8988T (cell line): ENCODE measurements around the gene SLC9A7.

Source experiments
- DNase-seq: peaks from one replicate; pipeline ENCODE4 v3.0.0; 2011

SLC9A7 gene

GRCh38 chrX:46569621-46570020 lies 189.3 kb downstream of the SLC9A7 start:
- DNase-seq: no peak

GRCh38 chrX:46567388-46567787 lies 191.5 kb downstream of the SLC9A7 start:
- no peak for DNase-seq

GRCh38 chrX:46561824-46562657 lies 196.9 kb downstream of the SLC9A7 start:
- no peak for DNase-seq

GRCh38 chrX:46559062-46559461 lies 199.9 kb downstream of the SLC9A7 start:
- no peak for DNase-seq

GRCh38 chrX:46554942-46555341 lies 204.0 kb downstream of the SLC9A7 start:
- no peak for DNase-seq

GRCh38 chrX:46553935-46554334 lies 205.0 kb downstream of the SLC9A7 start:
- no peak for DNase-seq

- DNase-seq: no peak
Measured at GRCh38 chrX:46551494-46552128, 207.3 kb downstream of the SLC9A7 start.

- no peak for DNase-seq
Measured at GRCh38 chrX:46549914-46550313, 209.0 kb downstream of the SLC9A7 start.
